SH-SY5Y (cell line): Measurements from ENCODE around the gene ADPRHL1.

Experiments used
- GATA2 ChIP-seq: IDR thresholded peaks from 2 replicates; pipeline ENCODE4 v1.6.1; 2011; ENCODE audit warnings: mild to moderate bottlenecking, low read depth, low read length
- GATA3 ChIP-seq: IDR thresholded peaks from 2 replicates; pipeline ENCODE4 v1.6.1; 2011; ENCODE audit warnings: low read depth, mild to moderate bottlenecking, low read length, moderate library complexity

The ADPRHL1 gene

GRCh38 chr13:113452942-113453901, at the start of gene ADPRHL1:
Gene ADPRHL1, minus strand, starts transcription at chr13:113453488. Its CDS starts 51 bp downstream, at chr13:113453437.
- TF ChIP-seq GATA2: no peak
- no peak for TF ChIP-seq GATA3

- no peak for TF ChIP-seq GATA2
- TF ChIP-seq GATA3: no peak
These were observed 49.4 kb upstream of the ADPRHL1 start for GRCh38 chr13:113502686-113503085.

- TF ChIP-seq GATA3: no peak
- TF ChIP-seq GATA2: no peak
These were observed 47.4 kb upstream of the ADPRHL1 start for GRCh38 chr13:113500530-113501265.

GRCh38 chr13:113499936-113500335, 46.6 kb upstream of the ADPRHL1 start:
- no peak for TF ChIP-seq GATA3
- no peak for TF ChIP-seq GATA2

GRCh38 chr13:113498905-113499304, 45.6 kb upstream of the ADPRHL1 start:
- TF ChIP-seq GATA3 (no peak), GATA2 (no peak)

GRCh38 chr13:113497217-113497616, 43.9 kb upstream of the ADPRHL1 start:
- no peak for TF ChIP-seq GATA2

GRCh38 chr13:113495494-113496210, 42.4 kb upstream of the ADPRHL1 start:
- TF ChIP-seq GATA3: no peak
- no peak for TF ChIP-seq GATA2

- TF ChIP-seq GATA2 (no peak), GATA3 (no peak)
These were observed 40.1 kb upstream of the ADPRHL1 start for GRCh38 chr13:113493315-113493951.

GRCh38 chr13:113491982-113492381, 38.7 kb upstream of the ADPRHL1 start:
- TF ChIP-seq GATA3 (no peak), GATA2 (no peak)

GRCh38 chr13:113491418-113491883, 38.2 kb upstream of the ADPRHL1 start:
- TF ChIP-seq GATA2: no peak
- no peak for TF ChIP-seq GATA3

GRCh38 chr13:113490496-113491417, 37.5 kb upstream of the ADPRHL1 start, which contains the start of gene DCUN1D2:
Gene DCUN1D2, minus strand, starts transcription at chr13:113490711. Its CDS starts 42 bp downstream, at chr13:113490669.
- no peak for TF ChIP-seq GATA3

- TF ChIP-seq GATA2 (no peak), GATA3 (no peak)
These were observed 36.5 kb upstream of the ADPRHL1 start for GRCh38 chr13:113489549-113490495.
